ENCODE results near the gene TIMM17B.

TIMM17B gene

GRCh38 chrX:48910926-48911411, 13.4 kb upstream of the TIMM17B start:
- H3K27ac ChIP-seq: peak overlapping the region; percentile 84
- TF ChIP-seq CTCF (IDR thresholded peaks at IDR 0.05): no peak
- TF ChIP-seq ZFX (IDR thresholded peaks at IDR 0.05; ENCODE audit: borderline replicate concordance): no peak

GRCh38 chrX:48909703-48910294, 12.2 kb upstream of the TIMM17B start:
- no peak overlapping the region for H3K27ac ChIP-seq
- TF ChIP-seq ZFX (IDR thresholded peaks at IDR 0.05; ENCODE audit: borderline replicate concordance): no peak

- no peak overlapping the region for H3K27ac ChIP-seq
- TF ChIP-seq ZFX (IDR thresholded peaks at IDR 0.05; ENCODE audit: borderline replicate concordance): no peak
- TF ChIP-seq CTCF (IDR thresholded peaks at IDR 0.05): no peak
Measured at GRCh38 chrX:48908600-48908999, 11.0 kb upstream of the TIMM17B start.

GRCh38 chrX:48905090-48905790, 7.7 kb upstream of the TIMM17B start:
- H3K27ac ChIP-seq: no peak overlapping the region
- TF ChIP-seq ZFX (IDR thresholded peaks at IDR 0.05; ENCODE audit: borderline replicate concordance) (no peak), CTCF (IDR thresholded peaks at IDR 0.05) (no peak)

- no peak overlapping the region for H3K27ac ChIP-seq
- TF ChIP-seq ZFX (IDR thresholded peaks at IDR 0.05; ENCODE audit: borderline replicate concordance) (no peak), CTCF (IDR thresholded peaks at IDR 0.05) (no peak)
Measured at GRCh38 chrX:48904626-48905025, 7.1 kb upstream of the TIMM17B start.

GRCh38 chrX:48904180-48904579, 6.6 kb upstream of the TIMM17B start:
- no peak overlapping the region for H3K27ac ChIP-seq
- no peak for TF ChIP-seq CTCF (IDR thresholded peaks at IDR 0.05)
- TF ChIP-seq ZFX (IDR thresholded peaks at IDR 0.05; ENCODE audit: borderline replicate concordance): no peak

GRCh38 chrX:48903290-48903689, 5.7 kb upstream of the TIMM17B start:
- TF ChIP-seq ZFX (IDR thresholded peaks at IDR 0.05; ENCODE audit: borderline replicate concordance) (no peak), CTCF (IDR thresholded peaks at IDR 0.05) (no peak)
- H3K27ac ChIP-seq: no peak overlapping the region

Data from 22Rv1 (cell line).